ENCODE measurements around the gene SLC6A9.

Gene SLC6A9

DNA sequence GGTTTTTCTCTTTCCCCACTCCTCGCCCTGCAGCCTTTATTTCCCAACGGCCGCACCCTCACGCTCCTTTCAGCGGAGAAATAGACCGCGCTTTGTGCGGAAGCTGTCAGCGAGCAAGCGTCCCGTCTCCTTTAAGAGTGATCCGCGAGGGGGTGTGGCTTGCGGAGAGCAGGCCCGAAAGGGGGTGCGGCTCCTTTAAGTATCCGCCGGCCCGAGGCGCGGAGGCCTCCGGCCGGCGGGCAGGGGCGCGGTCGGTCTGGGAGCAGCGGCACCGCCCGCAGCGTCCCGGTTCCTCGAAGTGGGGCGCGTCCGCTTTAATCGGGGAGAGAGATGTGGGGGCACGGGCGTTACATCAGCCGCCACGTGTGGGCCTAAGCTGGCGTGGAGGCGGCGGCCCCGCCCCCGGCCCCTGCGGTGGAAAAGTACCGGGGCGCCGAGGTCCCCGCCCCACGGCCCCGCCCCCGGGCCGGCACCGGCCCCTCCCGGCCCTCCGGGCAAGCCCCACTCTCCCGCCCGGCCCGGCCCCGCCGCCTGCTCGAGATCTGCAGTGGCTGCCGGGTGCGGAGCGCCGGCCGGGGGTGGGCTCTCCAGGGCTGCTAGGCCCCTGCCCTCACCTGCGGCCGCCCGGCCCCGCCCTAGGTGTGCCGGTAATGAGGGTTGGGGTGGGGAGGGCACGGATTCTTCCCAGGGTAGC is 1.2 kb downstream of the SLC6A9 start:
- DNase-seq: peak in 56 of 58 donors; percentile 55 to 95 (median 88)

DNA sequence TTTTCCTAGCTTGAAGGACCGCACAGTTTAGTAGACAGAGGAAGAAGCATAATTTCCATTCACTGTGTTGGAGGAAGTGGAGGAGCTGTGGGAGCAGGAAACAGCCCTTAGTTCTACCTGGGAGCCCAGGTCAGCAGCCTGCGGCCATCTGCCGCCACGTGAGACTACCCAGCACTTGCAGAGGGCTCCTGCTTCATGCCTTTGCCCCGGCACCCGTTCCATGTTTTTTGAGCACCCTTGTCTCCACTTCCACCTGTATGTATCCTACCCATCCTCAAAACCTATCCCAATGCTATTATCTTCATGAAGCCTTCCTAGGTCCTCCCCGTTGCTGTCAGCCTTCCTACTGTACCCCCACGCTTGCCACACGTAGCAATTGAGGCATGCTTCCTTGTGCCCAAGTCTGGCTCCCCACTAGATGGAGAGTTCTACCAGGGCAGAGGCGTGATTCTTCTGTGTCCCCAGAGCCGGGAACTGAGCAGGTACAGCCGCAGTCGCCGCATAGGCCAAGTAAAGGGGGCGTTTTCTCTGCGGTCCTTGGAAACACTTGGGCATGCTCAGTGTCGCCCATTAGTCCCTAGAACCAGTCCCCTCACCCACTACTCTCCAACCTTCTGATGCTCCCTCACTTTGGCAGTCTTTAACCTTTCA is 1.9 kb downstream of the SLC6A9 start:
- peak in 13 of 58 donors; percentile 58 to 81 (median 68) for DNase-seq

DNA sequence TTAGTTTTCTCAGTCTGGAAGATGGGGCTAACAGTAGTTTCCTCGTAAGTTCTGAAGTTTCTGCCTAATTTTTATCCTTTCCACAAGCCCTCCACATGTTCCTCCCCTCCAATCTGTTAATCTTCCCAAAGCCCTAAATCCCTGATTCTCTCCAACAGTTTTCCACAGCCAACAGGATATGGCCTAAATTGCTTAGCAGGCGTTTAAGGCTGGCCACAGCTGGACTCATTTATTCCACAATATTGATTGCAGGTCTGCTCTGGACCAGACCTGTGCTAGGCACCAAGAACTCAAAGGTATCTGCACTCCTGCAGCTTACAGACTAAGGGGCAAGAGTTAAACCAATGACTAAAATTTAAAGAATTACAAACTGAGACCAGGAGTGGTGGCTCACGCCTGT is 3.9 kb downstream of the SLC6A9 start:
- no peak for DNase-seq

DNA sequence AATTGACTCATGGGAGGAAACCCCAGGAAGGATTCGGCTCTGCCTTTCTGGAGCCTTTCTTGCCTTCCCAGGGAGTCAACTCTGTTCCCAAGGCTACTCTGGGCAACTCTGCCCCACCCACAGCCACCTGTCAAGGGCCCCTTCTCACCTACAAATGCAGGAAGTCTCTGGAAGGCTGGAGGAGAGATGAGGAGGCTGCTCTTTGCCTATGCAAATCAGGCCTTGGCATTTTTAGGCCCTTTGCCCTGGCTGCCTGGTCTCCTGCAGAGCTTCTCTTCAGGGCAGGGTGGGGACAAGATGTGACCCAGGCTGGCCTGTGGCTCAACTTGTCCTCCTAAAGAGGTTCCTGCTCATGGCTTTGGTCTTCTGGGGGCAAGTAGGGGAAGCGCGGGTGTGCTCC is 5.4 kb downstream of the SLC6A9 start:
- no peak for DNase-seq

DNA sequence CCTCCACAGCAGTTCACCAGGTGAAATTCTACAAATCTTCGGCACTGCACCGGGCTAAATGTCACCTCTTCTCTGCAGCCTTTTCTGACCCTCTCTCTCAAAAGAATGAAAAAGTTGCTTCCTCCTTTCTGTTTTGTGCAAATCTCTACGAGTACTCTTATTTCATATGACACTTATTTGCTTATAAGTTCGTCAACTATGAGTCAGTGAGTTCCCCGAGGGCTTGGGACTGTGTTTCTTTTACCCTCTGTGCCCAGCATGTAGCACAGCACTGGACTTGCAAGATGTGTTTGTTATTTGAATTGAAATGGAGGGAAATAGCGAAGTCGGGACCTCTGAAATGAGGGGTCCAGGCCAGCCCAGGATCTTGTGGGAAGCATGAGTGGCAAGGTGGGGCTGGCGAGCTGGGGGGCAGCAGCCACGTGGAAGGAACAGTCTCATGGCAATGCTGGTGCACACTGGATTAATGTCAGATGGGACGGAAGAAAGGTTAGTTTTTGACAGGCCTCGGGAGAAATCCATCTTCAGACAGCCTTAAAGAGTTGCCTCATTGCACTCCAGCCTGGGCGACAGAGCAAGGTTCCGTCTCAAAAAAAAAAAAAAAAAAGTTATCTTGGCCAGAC is 6.2 kb downstream of the SLC6A9 start:
- DNase-seq: no peak

DNA sequence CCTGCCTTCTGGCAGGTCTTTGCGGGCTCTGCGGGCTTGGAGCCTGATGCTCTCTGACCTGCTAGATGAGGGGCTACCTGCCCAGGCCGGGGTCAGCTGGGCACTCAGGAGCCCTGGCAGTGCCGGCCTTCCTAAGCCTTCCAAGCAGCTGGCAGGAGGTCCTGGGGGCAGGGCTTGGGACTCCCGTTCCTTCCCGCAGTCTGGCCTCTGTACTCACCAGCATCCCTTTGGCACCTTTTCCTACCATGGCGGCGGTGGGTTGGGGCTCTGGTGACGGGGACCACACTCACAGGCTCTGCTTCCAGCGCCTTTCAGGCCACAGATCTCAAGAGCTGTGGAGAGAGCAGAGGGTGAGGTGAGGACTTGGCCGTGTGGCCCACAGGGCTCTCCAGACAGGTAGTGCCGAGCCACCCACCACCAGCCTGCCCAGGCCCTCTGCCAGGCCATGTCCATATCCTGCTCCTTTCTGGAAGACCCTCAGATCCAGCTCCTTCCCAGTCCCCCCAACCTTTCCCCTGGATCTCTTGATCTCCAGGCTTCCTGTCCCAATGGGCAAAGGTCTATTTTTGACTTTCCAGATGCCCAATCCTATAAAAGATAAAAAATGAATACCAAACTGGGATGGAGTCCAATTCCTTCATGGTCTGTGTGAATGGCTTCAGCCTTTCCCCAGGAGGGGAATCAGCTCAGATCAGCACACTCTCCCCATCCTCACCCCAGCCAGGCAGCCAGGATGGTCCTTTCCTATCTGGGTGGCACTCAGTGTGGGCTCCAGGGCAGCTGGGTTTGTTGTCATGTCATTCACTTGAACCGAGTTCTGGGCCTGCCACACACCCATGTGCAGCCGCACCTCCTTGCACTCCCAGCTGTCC is 7.0 kb downstream of the SLC6A9 start:
- DNase-seq: no peak

DNA sequence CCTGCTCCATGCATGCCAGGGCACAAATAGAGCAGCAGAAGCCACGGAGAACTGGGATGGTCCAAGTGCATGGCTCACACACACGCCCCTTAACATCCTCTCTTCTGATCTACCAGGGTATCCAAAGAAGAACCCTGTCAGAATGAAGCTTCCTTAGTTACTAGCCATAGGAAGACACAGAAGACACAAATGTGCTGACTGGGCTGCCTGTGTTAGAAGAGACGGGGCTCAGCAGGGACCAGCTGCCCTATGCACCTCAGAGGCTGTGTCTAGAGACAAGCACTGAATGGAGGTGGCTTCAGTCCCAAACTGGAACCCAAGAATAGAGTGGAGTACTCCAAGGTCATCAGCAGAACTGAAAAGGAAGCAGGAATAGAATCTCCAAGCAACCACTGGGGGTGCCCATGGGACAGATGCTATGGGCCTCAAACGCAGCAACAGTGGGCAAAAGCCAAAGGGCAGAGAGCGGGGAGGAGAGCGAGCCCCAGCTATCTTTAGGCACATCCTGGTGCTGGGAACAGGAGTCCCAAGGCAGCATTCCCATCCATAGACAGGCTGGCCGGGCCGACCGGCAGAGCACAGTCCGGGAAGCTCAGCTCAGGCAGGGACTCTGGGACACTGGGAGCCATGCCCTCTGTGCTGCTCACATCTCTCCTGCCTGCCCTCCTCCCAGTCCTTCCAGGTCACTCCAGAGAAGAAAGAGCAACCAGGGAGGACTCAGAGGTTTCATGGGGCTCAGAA is 9.5 kb downstream of the SLC6A9 start:
- DNase-seq: no peak

DNA sequence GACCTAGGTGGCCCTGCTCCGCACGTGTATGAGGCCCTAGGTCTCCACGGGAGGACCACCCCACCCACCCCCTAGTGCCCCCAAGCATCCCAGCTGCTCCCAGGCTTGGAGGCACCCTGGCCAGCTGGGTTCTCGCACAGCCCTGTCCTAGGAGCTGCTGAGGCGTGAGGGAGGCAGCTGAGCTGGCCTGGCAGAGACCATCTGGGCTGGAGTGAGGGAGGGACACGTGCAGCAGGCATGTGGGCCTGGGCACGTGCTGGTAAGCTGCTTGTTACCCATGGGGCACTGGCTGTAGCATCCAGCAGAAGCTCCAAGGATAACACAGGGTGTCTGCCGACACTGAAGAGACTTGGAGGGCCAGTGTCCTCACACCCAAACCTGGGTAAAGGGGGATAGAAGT is 10.1 kb downstream of the SLC6A9 start:
- DNase-seq: peak in 9 of 58 donors; percentile 12 to 54 (median 26)

DNA sequence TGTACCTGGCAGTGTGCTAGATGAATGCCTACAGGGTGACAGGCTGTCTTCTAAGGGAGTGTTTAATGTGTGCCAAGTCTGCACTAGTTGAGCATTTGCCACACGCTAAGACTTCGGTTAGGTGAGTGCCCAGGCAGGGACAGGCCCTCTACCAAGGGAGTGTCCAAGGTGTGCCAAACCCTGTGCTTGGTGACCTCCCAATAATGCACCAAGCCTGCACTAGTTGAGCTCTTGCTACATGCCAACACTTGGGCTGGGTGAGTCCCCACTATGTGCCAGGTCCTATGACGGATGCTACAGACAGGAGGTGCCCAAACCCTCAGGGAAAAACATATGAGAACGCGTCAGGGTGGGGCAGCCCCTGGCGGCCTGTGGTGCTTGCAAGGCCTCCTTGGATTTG is 10.8 kb downstream of the SLC6A9 start:
- no peak for DNase-seq

DNA sequence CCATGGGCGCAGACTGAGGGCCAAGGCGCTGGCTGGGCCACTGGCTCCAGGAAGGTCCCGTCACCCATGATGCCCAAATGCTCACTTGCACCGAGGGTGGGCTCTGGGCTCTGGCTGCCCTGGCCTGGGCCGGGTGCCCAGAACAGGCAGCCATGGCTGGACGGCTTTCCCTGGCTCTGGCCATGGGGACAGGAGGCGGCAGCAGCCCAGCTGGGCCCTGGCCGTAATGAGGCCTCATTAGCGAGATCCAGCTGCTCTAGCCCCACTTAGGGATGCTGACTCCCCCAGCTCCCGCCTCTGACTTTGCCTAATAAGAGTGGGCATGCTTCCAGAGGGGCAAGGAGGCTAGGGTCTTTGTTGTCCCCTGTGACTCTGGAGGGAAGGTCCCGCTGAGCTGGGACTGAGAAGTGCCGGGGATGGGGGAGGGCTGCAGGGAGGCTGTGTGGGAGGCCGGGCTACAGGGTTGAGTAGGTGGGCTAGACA is 11.8 kb downstream of the SLC6A9 start:
- DNase-seq: peak in 52 of 58 donors; percentile 14 to 87 (median 64)

DNA sequence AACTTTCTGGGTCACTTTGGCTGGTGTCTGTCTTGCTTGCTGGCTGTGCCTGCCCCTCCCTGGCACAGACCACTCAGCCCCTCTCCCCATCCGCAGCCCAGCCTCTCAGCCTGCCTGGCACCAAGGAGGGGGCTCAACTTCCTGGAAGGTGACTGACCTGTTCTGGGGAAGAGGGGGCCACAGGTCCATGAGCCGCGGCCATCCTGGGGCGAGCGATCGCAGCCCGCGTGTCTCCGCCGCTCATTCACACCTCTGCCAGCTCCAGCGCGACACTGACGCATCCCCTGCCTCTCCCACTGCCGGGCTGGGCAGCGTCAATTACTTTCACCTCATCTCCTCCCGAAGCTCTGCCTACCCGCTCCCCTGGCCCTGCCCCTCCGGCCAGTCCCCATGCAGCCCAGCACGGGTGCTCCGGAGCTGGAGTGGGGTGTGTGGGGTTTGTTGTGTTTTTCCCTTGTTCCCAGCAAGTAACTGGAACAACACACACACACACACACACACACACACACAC is 14.3 kb downstream of the SLC6A9 start:
- DNase-seq: peak in 12 of 58 donors; percentile 19 to 67 (median 52)

DNA sequence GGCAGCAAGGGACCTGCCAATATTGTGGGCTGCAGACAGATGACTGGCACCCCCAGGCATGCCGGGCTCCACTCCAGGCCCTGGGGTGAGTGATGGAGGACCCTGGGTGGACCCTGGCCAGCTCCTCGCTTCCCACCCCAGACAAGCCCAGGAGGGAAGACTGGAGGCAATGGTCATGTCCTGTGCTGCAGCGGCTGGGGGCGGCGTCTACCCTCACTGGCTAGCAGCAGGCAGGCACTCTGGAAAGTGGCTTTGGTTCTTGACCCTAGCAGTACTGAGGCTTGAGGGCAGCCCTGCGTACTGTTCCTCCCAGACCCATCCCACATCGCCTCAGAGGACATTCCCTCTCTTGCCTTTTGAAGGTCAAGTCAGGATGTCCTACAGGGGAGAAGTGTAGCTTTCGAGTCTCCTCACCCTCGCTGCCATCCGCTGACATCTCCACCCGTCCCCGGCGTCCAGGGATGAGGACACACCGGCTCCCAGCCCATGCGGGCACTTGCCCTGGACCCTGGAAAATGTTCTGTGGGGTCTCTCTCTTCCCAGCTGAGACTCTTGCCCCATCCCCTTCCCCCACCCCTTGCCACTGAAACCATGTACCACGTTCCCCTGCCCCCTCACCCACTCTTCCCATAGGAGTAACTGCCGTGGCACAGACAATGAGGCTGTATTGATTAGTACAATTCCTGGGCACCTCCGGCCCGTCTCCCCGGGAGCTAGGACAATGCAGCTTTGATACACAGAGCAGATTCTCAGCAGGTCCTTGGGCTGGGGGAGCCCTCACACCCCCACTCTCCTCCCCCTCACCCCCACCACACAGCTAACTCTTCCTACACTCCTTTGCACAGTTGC is 15.0 kb downstream of the SLC6A9 start:
- peak in 21 of 58 donors; percentile 21 to 67 (median 46) for DNase-seq

DNA sequence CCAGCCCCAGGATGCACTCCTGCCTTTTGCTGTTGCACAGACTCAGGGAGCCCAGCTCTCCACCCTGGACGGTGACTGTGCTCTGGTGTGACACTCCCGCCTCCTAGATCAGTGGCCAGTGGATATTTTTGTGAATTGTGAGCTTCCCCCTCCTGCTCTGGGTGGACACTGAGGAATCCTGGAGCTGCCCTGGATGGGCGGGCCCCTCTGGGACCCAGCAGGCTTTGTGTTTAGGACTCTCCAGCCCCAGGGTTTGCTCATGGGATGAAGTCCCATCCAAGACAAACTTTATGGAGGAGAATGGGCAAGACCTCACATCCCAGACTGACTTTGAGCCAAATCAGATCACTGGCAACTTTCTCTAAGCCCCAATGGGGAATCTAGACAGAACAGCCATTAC is 16.1 kb downstream of the SLC6A9 start:
- peak in 7 of 58 donors; percentile 12 to 37 (median 26) for DNase-seq

DNA sequence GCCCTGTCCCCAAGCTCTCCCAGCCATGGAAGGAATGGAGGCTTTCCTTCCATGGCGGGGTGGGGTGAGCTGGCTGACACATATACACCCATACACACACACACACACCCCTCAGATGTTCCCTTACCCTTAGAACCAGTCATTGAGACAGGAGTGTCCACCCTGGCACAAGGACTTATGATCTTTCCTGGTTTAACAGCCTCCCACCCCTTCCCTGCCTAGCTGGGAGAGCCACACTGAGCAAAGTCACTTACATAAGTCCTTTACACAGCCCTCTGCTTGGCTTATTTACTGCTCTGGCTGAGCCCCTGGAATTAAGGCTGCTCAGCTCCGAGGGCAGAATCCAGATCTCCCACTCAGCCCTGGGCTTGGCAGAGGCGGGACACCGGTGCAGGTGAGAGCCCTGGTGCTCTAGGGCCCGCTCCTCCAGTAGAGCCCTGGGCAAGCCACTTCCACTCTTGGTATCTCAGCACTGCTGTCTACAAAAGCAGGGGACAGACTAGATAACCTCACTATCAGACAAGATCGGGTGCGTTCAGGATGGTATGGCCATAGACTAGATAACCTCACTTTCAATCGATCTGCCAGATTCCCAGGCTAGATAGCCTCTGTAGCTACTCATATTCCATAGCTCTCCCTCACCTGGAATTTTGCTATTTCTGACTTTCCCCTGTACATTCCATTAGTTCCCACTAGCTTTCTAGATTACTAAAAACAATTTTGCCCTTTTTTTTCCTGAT is 16.7 kb downstream of the SLC6A9 start:
- peak in 4 of 58 donors; percentile 39 to 55 (median 43) for DNase-seq

DNA sequence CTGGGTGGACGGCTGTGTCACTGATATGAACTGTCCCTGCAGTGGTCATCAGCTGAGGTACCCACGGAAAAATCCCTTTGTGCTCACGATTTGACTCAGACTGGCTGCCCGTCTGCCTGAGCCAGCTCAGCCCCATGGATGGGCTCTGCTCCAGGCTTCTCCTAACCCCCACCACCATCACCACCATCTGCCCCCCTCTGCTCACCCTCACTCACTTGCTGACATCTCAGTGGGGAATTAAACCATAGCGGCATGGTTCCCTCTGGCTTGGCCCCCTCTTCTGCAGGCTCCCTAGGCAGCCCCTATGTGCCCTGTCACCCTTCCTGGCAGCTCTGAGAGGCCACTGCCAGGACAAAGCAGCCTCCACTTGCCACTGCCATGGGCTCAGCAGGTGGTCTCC is 17.3 kb downstream of the SLC6A9 start:
- peak in 12 of 58 donors; percentile 15 to 55 (median 40) for DNase-seq

DNA sequence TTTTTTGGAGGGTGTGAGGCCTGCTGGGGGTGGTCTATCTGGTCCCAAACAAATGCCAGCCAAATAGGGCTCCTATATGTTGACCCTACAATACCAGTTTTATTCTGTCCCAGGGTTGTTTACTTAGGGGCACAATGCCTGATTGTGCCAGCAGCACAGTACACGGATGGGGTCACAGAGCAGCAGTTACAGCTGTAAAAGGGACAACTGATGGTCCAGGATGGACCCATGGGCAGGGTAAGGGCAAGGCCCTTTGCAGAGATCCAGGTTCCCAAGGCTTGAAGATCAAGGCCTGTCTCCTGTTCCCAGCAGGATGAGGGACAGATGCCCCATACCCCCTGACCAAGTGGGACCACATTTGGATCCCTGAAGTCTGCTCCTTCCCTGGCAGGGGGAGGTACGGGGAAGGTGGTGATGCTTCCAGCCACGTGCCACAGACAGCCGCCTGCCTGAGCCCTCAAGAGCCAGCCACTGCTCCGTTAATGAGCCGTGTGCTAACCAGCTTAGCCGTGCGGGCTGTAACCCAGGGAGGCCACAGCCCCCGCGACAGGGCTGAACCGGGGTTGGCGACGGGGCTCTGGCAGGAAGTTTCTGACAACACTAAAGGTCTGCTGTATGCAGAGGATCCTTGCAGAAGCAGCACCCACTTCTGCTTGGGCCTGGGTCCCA is 18.2 kb downstream of the SLC6A9 start:
- DNase-seq: peak in 18 of 58 donors; percentile 21 to 71 (median 50)

DNA sequence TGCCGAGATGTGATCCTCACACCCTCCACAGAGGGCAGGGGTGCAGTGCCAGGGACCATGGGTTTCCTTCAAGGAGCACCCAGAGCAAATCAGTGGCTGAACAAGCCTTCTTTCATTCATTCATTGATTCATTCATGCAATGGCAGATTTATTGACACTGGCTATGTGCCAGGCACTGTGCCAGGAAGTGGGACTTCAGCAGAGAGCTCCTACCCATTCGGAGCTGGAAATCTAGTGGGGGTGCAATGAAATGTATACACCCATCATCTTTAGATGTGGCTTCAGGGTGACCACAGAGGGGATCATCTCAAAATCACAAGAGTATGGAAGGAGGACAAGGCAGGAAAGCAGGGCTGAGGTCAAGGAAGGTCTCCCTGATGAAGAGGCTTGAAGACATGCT is 18.9 kb downstream of the SLC6A9 start:
- peak in 1 of 58 donors; percentile 22 for DNase-seq

DNA sequence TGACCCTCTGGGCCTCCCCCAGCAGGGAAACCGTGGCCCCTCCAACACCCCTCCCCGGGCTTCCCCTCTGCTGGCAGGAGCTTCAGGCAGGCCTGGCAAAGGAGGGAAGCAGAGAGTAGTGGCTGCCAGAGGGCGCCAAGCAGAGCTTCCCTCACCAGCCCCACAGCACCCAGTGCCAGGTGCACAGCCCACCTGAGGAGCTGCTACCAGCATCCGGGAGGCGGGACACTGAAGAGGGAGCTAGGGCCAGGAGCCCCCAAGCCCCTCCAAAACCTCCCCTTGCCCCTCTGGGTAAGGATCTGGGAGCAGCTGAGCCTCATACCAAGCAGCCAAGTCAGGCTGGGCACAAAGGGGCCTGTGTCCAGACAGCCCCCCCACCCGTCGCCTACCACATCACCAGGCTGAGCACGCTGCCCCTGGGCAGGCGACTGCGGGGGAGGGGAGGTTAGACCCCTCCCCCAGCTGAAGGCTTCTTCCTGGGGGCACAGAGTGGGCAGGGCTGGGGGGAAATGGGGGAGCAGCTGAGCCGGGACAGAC is 20.3 kb downstream of the SLC6A9 start:
- DNase-seq: peak in 55 of 58 donors; percentile 21 to 91 (median 79)

Measured in anterior cingulate cortex (tissue), 58 donors.